Keratinocyte (primary cell): Measurements from ENCODE around the gene NRG2.

Experiments
- CTCF ChIP-seq, 3 experiments: IDR thresholded peaks in 1 of 3; conservative IDR thresholded peaks in 1 of 3; optimal IDR thresholded peaks in 1 of 3; 2 replicates in 2 of 3; 3 replicates in 1 of 3; pipeline versions ENCODE3 to v1.5.1; 2011; ENCODE audit warnings: low read length in 3 of 3, mild to moderate bottlenecking in 3 of 3, moderate library complexity in 2 of 3, control low read depth in 1 of 3, inconsistent platforms in 1 of 3; ENCODE audit not compliant: insufficient read depth in 2 of 3; ENCODE audit errors: extremely low read depth in 1 of 3
- EZH2 ChIP-seq: IDR thresholded peaks from one replicate; pipeline ENCODE4 v1.6.1; 2012; ENCODE audit warnings: inconsistent platforms, mild to moderate bottlenecking, low read length, moderate library complexity

- TF ChIP-seq CTCF (optimal IDR thresholded peaks at IDR 0.05 in 1 of 3, IDR thresholded peaks at IDR 0.05 in 1 of 3, conservative IDR thresholded peaks at IDR 0.05 in 1 of 3; ENCODE audit: extremely low read depth in 1 of 3, insufficient read depth in 2 of 3, low read length in 3 of 3) (no peak), EZH2 (no peak)
Observed at GRCh38 chr5:139805545-139805944, 237.6 kb downstream of the NRG2 start.
